K562 (cell line): ENCODE data around the gene BACH1. TPM values are rescaled to one million over a fixed set of nuclear protein-coding genes. Genes with fewer than 3 reads are reported as not detected.

Experiments
- ATAC-seq: fragments of 200-7000 bp; cut with Tn5 transposase; 3 replicates; pipeline ENCODE4 v1.9.1; 2020; ENCODE audit warnings: moderate library complexity
- BruUV-seq: library from RNA; stranded (reverse); fragments of 400-500 nt; replicated peaks from 2 replicates; lab custom pipeline; 2021; lab: Mats Ljungman, UMichigan
- CTCF ChIA-PET: fragments of 300-600 bp; formaldehyde crosslinking; extraction: SDS; loops from one replicate; lab custom pipeline; 2021; ENCODE audit warnings: low intra/inter-chr PET ratio; lab: Yijun Ruan, JAX
- POLR2A ChIA-PET: fragments of 300-600, 350-650 bp; sonication (Branson Sonifier 250); formaldehyde crosslinking; extraction: SDS; loops from one replicate; lab custom pipeline; 2021; ENCODE audit warnings: antibody characterized with exemption, inconsistent platforms; lab: Yijun Ruan, JAX
- DNase-seq, 4 experiments: peaks; one replicate each; pipeline versions ENCODE4 v3.0.0 to v3.0.0-alpha.2; 2011 to 2018; ENCODE audit warnings: low spot score in 3 of 4, mixed read lengths in 3 of 4; ENCODE audit errors: extremely low read depth in 1 of 4
- FAIRE-seq: peaks from 2 replicates; lab custom pipeline; 2011; peaks lifted over from hg19 to GRCh38; lab: Jason Lieb, UNC
- H2AFZ ChIP-seq: 2 replicates; pipeline ENCODE4 v1.6.0; 2011; ENCODE audit warnings: low read depth, low read length, control low read depth, inconsistent platforms
- H3K27ac ChIP-seq: fragments of 200-600 bp; 3 replicates; pipeline ENCODE4 v1.8.0; 2011; ENCODE audit warnings: low read depth, mild to moderate bottlenecking, control low read depth, inconsistent platforms, low read length, moderate library complexity, mixed read lengths; ENCODE audit errors: extremely low read depth
- H3K27me3 ChIP-seq, 2 experiments: fragments of 300-600 bp in 1 of 2; 2 replicates in 1 of 2; 3 replicates in 1 of 2; pipeline versions ENCODE4 v1.6.0 to v1.8.0; 2011; ENCODE audit warnings: inconsistent platforms in 2 of 2, low read length in 2 of 2, mild to moderate bottlenecking in 1 of 2, mixed read lengths in 1 of 2, moderate library complexity in 1 of 2; ENCODE audit not compliant: control insufficient read depth in 2 of 2, insufficient read depth in 2 of 2
- H3K36me3 ChIP-seq: fragments of 300-600 bp; 3 replicates; pipeline ENCODE4 v1.8.0; 2011; ENCODE audit warnings: mild to moderate bottlenecking, low read length, inconsistent platforms; ENCODE audit not compliant: control insufficient read depth, insufficient read depth
- H3K4me1 ChIP-seq, 2 experiments: fragments of 200-600 bp in 1 of 2; replicated peaks in 1 of 2; 2 replicates in 1 of 2; 3 replicates in 1 of 2; pipeline versions ENCODE4 v1.5.1 to v1.8.0; 2011; ENCODE audit warnings: inconsistent platforms in 2 of 2, low read length in 2 of 2, mild to moderate bottlenecking in 1 of 2, mixed read lengths in 1 of 2, moderate library complexity in 1 of 2; ENCODE audit not compliant: control insufficient read depth in 2 of 2, insufficient read depth in 2 of 2
- H3K4me2 ChIP-seq: 2 replicates; pipeline ENCODE4 v1.6.1; 2011; ENCODE audit warnings: low read length, control low read depth, inconsistent platforms, mixed read lengths; ENCODE audit not compliant: insufficient read depth
- H3K4me3 ChIP-seq: fragments of 200-600 bp; sonication (generic), shearing (Covaris generic); 2 replicates; pipeline ENCODE4 v1.5.1; 2016; ENCODE audit warnings: control low read depth, inconsistent platforms
- H3K79me2 ChIP-seq: fragments of 200-600 bp; 3 replicates; pipeline ENCODE4 v1.8.0; 2011; ENCODE audit warnings: low read length, inconsistent platforms; ENCODE audit not compliant: control insufficient read depth, insufficient read depth
- H3K9ac ChIP-seq, 2 experiments: 2 replicates each; pipeline versions ENCODE4 v1.6.0 to v1.6.1; 2011; ENCODE audit warnings: low read depth in 2 of 2, low read length in 2 of 2, control low read depth in 1 of 2, inconsistent platforms in 1 of 2, mild to moderate bottlenecking in 1 of 2, mixed read lengths in 1 of 2; ENCODE audit not compliant: insufficient read depth in 1 of 2
- H3K9me1 ChIP-seq: one replicate; pipeline ENCODE4 v1.6.0; 2011; ENCODE audit warnings: inconsistent platforms, mild to moderate bottlenecking, low read length, moderate library complexity; ENCODE audit not compliant: control insufficient read depth, insufficient read depth
- H3K9me3 ChIP-seq: replicated peaks from 2 replicates; pipeline ENCODE4 v1.5.1; 2011; ENCODE audit warnings: low read depth, low read length, inconsistent platforms; ENCODE audit not compliant: control insufficient read depth, insufficient read depth
- H4K20me1 ChIP-seq: replicated peaks from 2 replicates; pipeline ENCODE4 v1.6.1; 2011; ENCODE audit warnings: low read length, inconsistent platforms, mixed read lengths; ENCODE audit not compliant: control insufficient read depth, insufficient read depth
- AFF1 ChIP-seq, 2 experiments: fragments of 450-650 bp; IDR thresholded peaks; 2 replicates each; pipeline ENCODE4 v1.6.1; 2018; ENCODE audit warnings: mild to moderate bottlenecking in 2 of 2, low read depth in 1 of 2; ENCODE audit not compliant: partially characterized antibody in 2 of 2
- FOXK1 ChIP-seq: sonication (generic); formaldehyde crosslinking; IDR thresholded peaks from 2 replicates; pipeline ENCODE4 v1.8.0; 2022; ENCODE audit warnings: missing genetic modification reagents, mild to moderate bottlenecking, borderline replicate concordance
- MTA3 ChIP-seq: fragments of 450-650 bp; formaldehyde crosslinking; IDR thresholded peaks from 2 replicates; pipeline ENCODE4 v1.6.1; 2017; ENCODE audit warnings: mild to moderate bottlenecking, borderline replicate concordance
- NONO ChIP-seq, 2 experiments: fragments of 200-400 bp in 1 of 2; fragments of 450-650 bp in 1 of 2; formaldehyde crosslinking in 1 of 2; IDR thresholded peaks; 2 replicates each; pipeline ENCODE4 v1.6.1; 2017; ENCODE audit warnings: low read depth in 2 of 2, mild to moderate bottlenecking in 2 of 2, moderate library complexity in 2 of 2, low read length in 1 of 2
- ZBTB34 ChIP-seq: fragments of 250-450 bp; sonication (Bioruptor Pico); IDR thresholded peaks from 2 replicates; pipeline ENCODE4 v1.8.0; 2021; ENCODE audit warnings: mild to moderate bottlenecking, moderate library complexity
- ZNF239 ChIP-seq: fragments of 250-450 bp; sonication (Bioruptor Pico); IDR thresholded peaks from 2 replicates; pipeline ENCODE4 v1.4.0; 2020; ENCODE audit warnings: mild to moderate bottlenecking
- ZNF785 ChIP-seq: fragments of 250-450 bp; sonication (Bioruptor Pico); IDR thresholded peaks from 2 replicates; pipeline ENCODE4 v1.4.0; 2020; ENCODE audit warnings: mild to moderate bottlenecking
- ZNF830 ChIP-seq: fragments of 250-450 bp; sonication (Bioruptor Pico); IDR thresholded peaks from 2 replicates; pipeline ENCODE4 v1.5.0; 2021; ENCODE audit warnings: mild to moderate bottlenecking
- WGBS: fragments of 100-300 bp; shearing (Covaris generic); methylation state at CpG from one replicate; pipeline ENCODE4 v1.1.6; 2016; ENCODE audit warnings: low coverage, mixed read lengths; ENCODE audit not compliant: insufficient coverage; ENCODE audit errors: missing lambda C conversion rate; 5-methylcytosine and 5-hydroxymethylcytosine counted together
- in situ Hi-C: fragments of 300-500 bp; cut with MboI; formaldehyde crosslinking; loops from 4 replicates; pipeline ENCODE4 v1.15.0; 2018; ENCODE audit warnings: inconsistent platforms, mixed read lengths
- intact Hi-C: fragments of 100-400 bp; cut with micrococcal nuclease; formaldehyde crosslinking; loops from 2 replicates; pipeline ENCODE4 v1.14.2; 2022
- polyA plus RNA-seq, 8 experiments: library from polyadenylated mRNA; depleted of rRNA in 4 of 8; stranded (reverse) in 5 of 8; unstranded in 3 of 8; fragments of >200 nt; fragmentation: Nextera tagmentation in 2 of 8; fragmentation: Illumina TruSeq in 1 of 8; extraction: Ambion mirVana in 2 of 8; extraction: Trizol in 1 of 8; gene quantifications; 2 replicates each; pipeline versions ENCODE4 v1.2.1 to v1.2.3, GENCODE V29; 2011 to 2014; ENCODE audit warnings: inconsistent platforms in 1 of 8, missing spikeins in 1 of 8
- total RNA-seq, 7 experiments: library from RNA; depleted of rRNA in 6 of 7; stranded (reverse); fragments of >200 nt in 6 of 7; fragmentation: Illumina TruSeq in 2 of 7; extraction: Trizol in 2 of 7; gene quantifications; 2 replicates each; pipeline versions ENCODE4 v1.2.1 to v1.2.3, GENCODE V29; 2011 to 2021; ENCODE audit warnings: low replicate concordance in 1 of 7

Gene BACH1
- total and polyA plus RNA-seq, 9 of the 15 experiments (the other 6 are each of a cell fraction or from before 2014, with no cell fraction given), result 10.6 to 58.5 (median 28.6) TPM

- CTCF ChIA-PET, result no interaction called here
- Histone ChIP-seq H4K20me1 (no peaks in the 10 kb centered on the region), H3K4me1 (no peaks in the 10 kb centered on the region), H3K4me2 (no peak overlapping the region), H3K9ac (no peak overlapping the region), H3K27ac (no peak overlapping the region), H2AFZ (no peak overlapping the region), H3K4me3 (no peak overlapping the region), H3K27me3 (no peaks in the 10 kb centered on the region), H3K9me3 (no peaks in the 10 kb centered on the region), H3K79me2 (no peaks in the 10 kb centered on the region), H3K36me3 (no peaks in the 10 kb centered on the region), H3K9me1 (no peaks in the 10 kb centered on the region)
- FAIRE-seq, result no peak
- no TSS peak for BruUV-seq
- 31% methylated on average over 2 of the region's 2 CpGs for WGBS
- no peak for ATAC-seq
- POLR2A ChIA-PET, result no interaction called here
- DNase-seq, result no peak
- in situ Hi-C loops (no loop called here), intact Hi-C loops (no loop called here)
- TF ChIP-seq MTA3 (no peak), AFF1 (IDR thresholded peaks at IDR 0.05; ENCODE audit: low read depth in 1 of 2, partially characterized antibody in 2 of 2) (no peak), NONO (IDR thresholded peaks at IDR 0.05; ENCODE audit: low read depth in 2 of 2, low read length in 1 of 2) (no peak), ZNF239 (CRISPR knock-in tag) (no peak), ZNF830 (CRISPR knock-in tag) (no peak), ZBTB34 (CRISPR knock-in tag) (no peak), ZNF785 (CRISPR knock-in tag) (no peak), FOXK1 (CRISPR knock-in tag) (no peak)
Measured at GRCh38 chr21:29384683-29385359, 86.1 kb downstream of the BACH1 start.
